Retina (tissue), 1 donor: ENCODE data around the gene BCL7C.
"Not testable (repeated sequence)": the region's sequence is repeated elsewhere in the genome, so short reads cannot be mapped to it uniquely, and the experiment has no call there.

ENCODE experiments used
- DNase-seq: peaks from one replicate; pipeline ENCODE4 v3.0.0-alpha.2; 2016

The BCL7C gene

GRCh38 chr16:30860729-30861128, 33.1 kb downstream of the BCL7C start:
- not testable (repeated sequence) for DNase-seq

DNA sequence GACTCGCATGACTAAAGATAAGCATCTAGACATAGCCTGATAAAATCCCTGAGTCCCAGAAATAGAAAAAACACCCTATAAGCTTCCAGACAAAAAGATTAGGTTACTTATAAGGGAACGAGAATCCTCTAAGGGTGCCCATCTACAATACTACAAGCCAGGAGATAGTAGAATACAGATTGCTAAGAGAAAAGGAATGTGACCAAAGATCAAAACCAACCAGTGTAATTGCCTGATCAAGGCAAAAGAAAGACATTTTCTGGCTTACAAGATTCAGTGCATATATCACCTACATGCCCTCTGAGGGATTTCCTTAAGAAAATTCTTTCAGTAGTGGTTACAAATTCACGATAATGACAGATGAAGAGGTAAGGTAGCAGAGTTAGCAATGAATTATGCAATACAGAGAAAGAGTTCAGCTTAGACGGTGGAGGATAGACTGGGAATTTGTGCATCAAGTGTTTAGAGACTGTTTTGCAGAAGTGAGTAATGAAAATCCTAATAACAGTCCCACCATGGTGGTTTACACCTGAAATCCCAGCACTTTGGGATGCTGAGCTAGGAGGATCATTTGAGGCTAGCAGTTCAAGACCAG, 35.0 kb downstream of the BCL7C start:
- DNase-seq, result no peak

DNA sequence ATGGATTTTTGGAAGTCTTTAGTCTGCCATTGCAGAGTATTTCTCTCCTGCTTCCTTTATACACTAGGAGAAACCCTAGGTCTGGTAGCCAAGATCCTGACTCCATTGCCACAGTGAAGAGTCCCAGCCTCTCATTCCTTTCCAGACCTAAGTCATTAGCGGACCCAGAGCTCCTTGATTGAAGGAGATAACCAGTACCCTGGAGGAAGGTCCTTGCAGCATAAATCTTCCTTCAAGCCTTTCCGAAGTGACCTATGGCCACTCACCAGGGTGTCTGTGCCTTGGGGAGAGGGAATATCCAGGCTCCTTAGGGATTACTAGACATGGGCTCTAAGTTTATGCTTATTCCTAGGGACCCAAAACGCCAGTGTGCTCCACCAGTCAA, 35.8 kb downstream of the BCL7C start:
- DNase-seq, result no peak

GRCh38 chr16:30853758-30854157, 40.1 kb downstream of the BCL7C start:
- no peak for DNase-seq

DNA sequence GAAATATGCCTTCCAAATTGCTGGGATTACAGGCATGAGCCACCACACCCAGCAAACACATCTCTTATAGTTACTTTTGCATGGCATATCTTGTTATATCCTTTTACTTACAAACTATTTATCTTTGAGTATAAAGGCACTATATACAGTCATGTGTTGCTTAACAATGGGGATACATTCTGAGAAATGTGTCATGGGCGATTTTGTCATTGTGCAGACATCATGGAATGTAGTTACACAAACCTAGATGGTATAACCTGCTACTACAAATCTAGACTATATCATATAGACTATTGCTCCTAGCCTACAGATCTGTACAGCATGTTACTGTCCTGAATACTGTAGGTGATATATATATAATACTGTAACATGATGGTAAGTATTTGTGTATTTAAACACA, 43.6 kb downstream of the BCL7C start:
- DNase-seq, result no peak

DNA sequence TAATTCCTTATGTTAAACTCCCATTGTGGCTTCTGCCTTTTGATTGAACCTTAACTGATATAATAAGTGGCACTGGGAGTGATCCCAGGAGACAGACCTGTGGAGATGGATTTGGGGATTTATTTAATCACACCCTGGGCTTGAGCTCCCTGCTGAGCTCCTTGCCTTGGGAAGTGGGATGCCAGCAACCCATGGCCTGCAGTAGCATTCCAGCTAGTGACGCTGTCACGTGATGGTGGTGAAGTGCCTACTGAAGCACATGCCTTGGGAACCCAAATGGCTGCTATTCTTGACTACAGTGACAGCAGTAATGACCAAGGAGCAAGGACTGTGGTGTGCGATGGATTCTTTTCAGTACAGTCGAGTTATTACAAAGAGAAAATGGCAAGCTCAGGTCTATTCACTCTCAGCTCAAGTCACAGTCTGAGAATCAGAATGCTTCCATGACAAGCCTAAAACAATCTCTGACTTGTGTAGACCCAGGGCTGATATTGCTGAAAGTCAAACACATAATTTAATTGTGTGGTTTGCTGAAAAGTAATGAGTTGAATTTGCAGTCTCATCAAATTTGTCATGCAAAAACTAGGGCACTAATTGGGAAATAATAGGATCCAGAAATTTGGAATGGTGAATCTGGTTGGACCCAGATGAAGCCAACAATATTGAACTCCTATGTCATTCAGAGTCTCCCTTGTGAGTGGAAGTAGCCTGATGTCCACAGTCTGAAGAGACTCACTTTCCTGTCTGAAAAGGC, 47.1 kb downstream of the BCL7C start:
- DNase-seq, result no peak

- DNase-seq, result peak; percentile 65
Observed at GRCh38 chr16:30844671-30845449, 49.0 kb downstream of the BCL7C start.

GRCh38 chr16:30844346-30844670, 49.6 kb downstream of the BCL7C start:
- no peak for DNase-seq

DNA sequence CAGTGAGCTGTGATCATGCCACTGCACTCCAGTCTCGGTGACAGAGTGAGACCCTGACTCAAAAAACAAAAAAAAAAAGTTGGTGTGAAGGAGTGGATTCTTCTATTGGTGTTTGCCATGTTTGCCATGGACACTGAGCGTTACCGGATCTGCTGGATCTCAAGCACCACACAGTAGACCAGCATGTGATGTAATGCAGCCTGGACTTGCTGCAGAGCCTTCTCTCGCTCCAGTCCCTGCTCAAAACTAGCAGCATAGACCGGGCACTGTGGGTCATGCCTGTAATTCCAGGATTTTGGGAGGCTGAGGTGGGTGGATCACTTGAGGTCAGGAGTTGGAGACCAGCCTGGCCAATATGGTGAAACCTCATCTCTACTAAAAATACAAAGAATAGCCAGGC, 50.4 kb downstream of the BCL7C start:
- DNase-seq, result no peak

DNA sequence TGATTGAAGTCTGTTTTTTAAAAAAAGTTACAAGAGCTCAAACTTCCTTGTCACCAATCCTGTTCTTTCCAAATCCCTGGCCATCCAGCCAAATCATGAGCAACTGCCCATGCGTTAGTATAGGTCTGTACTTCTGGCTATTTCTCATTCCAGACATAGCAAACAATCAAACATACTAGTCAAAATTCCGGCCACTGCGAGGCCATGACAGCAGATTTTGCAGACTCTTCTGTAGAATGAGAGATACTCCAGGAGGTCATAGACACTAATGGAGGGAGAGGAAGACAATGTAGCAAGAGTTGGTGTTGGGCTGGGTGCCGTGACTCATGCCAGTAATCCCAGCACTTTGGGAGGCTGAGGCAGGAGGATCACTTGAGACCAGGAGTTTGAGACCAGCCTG, 50.9 kb downstream of the BCL7C start:
- no peak for DNase-seq

DNA sequence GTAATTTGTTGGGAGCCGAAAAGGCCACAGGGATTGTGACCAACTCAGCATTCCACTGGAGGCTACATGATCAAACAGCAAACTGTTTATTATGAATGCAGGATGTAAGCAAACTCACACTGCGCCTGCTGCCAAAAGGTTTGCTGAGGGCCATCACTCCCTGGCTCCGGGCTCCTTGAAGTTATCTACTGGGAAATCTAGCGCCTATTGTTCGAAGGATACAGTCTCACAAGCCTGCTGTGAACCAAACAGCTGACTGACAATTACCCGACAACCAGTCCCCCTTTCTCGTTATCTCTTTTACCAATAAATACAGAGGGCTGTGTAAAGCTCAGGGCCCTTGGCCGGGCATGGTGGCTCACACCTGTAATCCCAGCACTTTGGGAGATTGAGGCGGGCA, 52.5 kb downstream of the BCL7C start:
- no peak for DNase-seq

DNA sequence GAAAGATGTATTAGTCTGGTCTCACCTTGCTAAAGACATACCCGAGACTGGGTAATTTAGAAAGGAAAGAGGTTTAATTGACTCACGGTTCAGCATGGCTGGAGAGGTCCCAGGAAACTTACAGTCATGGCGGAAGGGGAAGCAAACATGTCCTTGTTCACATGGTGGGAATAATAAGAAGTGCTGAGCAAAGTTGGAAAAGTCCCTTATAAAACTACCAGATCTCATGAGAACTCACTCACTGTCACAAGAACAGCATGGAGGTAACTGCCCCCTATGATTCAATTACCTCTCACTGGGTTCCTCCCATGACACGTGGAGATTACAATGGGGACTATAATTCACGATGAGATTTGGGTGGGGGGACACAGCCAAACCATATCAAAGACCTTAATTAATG, 53.3 kb downstream of the BCL7C start:
- DNase-seq, result no peak

GRCh38 chr16:30839523-30840227, 54.2 kb downstream of the BCL7C start:
- no peak for DNase-seq

DNA sequence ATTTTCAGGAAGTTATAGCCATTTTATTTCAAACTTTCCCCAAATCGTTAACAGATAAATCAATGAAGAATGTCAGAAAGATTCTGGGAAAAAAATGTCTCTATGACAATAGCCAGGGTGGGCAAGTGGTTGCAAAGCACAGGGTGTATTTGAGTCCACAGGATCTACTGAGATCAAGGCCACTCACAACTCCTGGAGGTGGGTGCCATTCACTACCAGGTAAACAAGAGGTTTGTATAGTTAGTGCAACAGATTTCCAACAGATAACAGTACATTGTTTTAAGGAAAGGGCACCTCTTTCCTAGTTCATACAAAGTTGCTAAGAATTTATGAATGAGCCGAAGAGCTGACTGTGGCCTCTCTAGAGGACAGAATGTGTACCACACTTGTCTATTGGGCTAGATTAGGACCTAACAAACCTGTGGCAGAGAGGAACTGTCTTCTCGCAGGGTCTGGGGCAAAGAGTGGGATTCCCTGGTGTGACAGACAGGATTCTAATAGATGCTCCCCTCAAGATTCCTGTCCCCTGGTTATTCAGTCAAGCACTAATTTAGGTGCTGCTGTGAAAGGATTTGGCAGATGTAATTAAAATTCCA, 54.9 kb downstream of the BCL7C start:
- no peak for DNase-seq

DNA sequence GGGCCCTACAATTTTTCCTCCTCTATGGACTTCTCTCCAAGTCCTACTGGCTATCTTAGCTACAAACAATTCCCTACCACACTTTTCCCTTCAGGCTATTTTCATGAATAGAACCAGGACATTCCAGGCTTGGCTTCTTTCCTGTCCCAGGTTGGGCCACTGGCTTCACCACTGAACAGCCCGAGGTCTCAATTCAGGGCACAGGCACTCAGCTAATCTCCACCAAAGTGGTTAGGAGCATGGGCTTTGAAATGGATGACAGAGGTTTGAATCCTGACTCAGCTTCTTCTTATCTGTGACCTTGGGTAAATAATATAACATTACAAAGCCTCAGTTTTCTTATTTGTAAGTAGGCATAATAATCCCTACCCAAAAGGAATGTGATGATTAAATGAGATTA, 56.0 kb downstream of the BCL7C start:
- DNase-seq, result no peak
